ENCODE results near the gene NDUFS7.

Gene NDUFS7

GRCh38 chr19:1399079-1399478 lies 15.4 kb downstream of the NDUFS7 start:
- in situ Hi-C loops (cut with MboI; ENCODE audit: low sequenced_read_pairs): no loop called here

GRCh38 chr19:1399745-1400144 lies 16.0 kb downstream of the NDUFS7 start:
- in situ Hi-C loops (cut with MboI; ENCODE audit: low sequenced_read_pairs): no loop called here

- in situ Hi-C loops (cut with MboI; ENCODE audit: low sequenced_read_pairs): no loop called here
Observed at GRCh38 chr19:1400281-1401137, 16.8 kb downstream of the NDUFS7 start.

- in situ Hi-C loops (cut with MboI; ENCODE audit: low sequenced_read_pairs): no loop called here
Observed at GRCh38 chr19:1401138-1401888, 17.6 kb downstream of the NDUFS7 start, which contains the start of gene GAMT. Gene GAMT, minus strand, starts transcription at chr19:1401542. Its CDS starts 66 bp downstream, at chr19:1401476.

GRCh38 chr19:1401889-1402217 lies 18.1 kb downstream of the NDUFS7 start:
- in situ Hi-C loops (cut with MboI; ENCODE audit: low sequenced_read_pairs): no loop called here

- in situ Hi-C loops (cut with MboI; ENCODE audit: low sequenced_read_pairs): no loop called here
Observed at GRCh38 chr19:1402411-1403070, 18.8 kb downstream of the NDUFS7 start.

- in situ Hi-C loops (cut with MboI; ENCODE audit: low sequenced_read_pairs): no loop called here
Observed at GRCh38 chr19:1406774-1407527, 23.2 kb downstream of the NDUFS7 start.

- in situ Hi-C loops (cut with MboI; ENCODE audit: low sequenced_read_pairs): no loop called here
Observed at GRCh38 chr19:1407528-1408299, 24.0 kb downstream of the NDUFS7 start, which contains the start of gene DAZAP1. Gene DAZAP1, plus strand, starts transcription at chr19:1407586. Its CDS starts 188 bp downstream, at chr19:1407774.

GRCh38 chr19:1408300-1409203 lies 24.8 kb downstream of the NDUFS7 start:
- in situ Hi-C loops (cut with MboI; ENCODE audit: low sequenced_read_pairs): no loop called here

- in situ Hi-C loops (cut with MboI; ENCODE audit: low sequenced_read_pairs): no loop called here
Observed at GRCh38 chr19:1409204-1410005, 25.7 kb downstream of the NDUFS7 start.

GRCh38 chr19:1410136-1410786 lies 26.6 kb downstream of the NDUFS7 start:
- in situ Hi-C loops (cut with MboI; ENCODE audit: low sequenced_read_pairs): no loop called here

GRCh38 chr19:1410789-1411188 lies 27.1 kb downstream of the NDUFS7 start:
- in situ Hi-C loops (cut with MboI; ENCODE audit: low sequenced_read_pairs): no loop called here

- in situ Hi-C loops (cut with MboI; ENCODE audit: low sequenced_read_pairs): no loop called here
Observed at GRCh38 chr19:1411255-1412191, 27.8 kb downstream of the NDUFS7 start.

GRCh38 chr19:1412323-1412923 lies 28.7 kb downstream of the NDUFS7 start:
- in situ Hi-C loops (cut with MboI; ENCODE audit: low sequenced_read_pairs): no loop called here

- in situ Hi-C loops (cut with MboI; ENCODE audit: low sequenced_read_pairs): no loop called here
Observed at GRCh38 chr19:1412995-1413800, 29.5 kb downstream of the NDUFS7 start.

Data from HL-60/S4 treated with retinoic acid at 250 ng/mL for 4 days and 3 days (cell line).